HG03439 (cell line): ENCODE results near the gene FIS1.
"Not testable (repeated sequence)": the region's sequence is repeated elsewhere in the genome, so short reads cannot be mapped to it uniquely, and the experiment has no call there.

Source experiments
- ATAC-seq: cut with Tn5 transposase; IDR thresholded peaks from one replicate; pipeline ENCODE4 v1.9.1; 2021; ENCODE audit warnings: mild to moderate bottlenecking, moderate library complexity; ENCODE audit not compliant: unreplicated experiment

FIS1 gene

DNA sequence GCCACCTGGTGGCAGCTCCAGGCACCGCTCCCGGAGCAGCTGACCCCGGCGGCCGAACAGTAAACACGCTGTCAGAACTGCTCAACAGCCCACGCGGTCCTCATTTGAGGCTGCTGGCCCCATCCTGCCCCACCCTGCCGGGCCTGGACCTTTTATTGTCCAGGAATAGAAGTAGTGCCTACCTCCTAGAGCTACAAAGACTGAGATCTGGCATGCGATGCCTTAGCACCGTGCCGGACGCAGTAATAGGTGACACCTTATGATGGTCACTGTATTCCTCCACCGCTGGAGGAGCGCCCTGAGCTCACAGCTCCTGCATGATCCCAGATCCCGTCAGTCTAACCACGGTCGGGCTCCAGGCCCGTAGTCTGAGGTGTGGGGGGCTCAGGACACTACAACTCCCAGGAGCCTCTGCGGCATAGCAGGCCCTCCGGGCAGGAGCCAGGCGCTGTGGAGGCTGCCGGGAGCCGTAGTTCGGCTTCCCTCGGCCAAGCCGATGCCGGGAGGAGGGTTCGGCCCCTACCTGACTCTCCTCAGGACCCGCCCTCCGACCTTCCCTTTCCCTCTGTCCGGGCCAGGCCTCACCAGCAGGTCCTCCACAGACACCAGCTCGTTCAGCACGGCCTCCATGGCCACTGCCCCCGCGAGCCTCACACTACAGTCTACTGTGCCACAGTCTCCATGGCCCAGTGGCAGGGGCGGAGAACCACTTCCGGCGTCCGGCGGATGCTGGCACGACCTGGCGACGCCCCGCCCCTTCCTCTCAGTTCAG, at the start of gene FIS1:
Gene FIS1, minus strand, starts transcription at position 707 of the 772 bp plus-strand sequence. Its CDS starts 77 bp downstream, at position 630.
- ATAC-seq, result peak; percentile 86

- no peak for ATAC-seq
Measured at GRCh38 chr7:101294039-101294831, 49.4 kb upstream of the FIS1 start.

DNA sequence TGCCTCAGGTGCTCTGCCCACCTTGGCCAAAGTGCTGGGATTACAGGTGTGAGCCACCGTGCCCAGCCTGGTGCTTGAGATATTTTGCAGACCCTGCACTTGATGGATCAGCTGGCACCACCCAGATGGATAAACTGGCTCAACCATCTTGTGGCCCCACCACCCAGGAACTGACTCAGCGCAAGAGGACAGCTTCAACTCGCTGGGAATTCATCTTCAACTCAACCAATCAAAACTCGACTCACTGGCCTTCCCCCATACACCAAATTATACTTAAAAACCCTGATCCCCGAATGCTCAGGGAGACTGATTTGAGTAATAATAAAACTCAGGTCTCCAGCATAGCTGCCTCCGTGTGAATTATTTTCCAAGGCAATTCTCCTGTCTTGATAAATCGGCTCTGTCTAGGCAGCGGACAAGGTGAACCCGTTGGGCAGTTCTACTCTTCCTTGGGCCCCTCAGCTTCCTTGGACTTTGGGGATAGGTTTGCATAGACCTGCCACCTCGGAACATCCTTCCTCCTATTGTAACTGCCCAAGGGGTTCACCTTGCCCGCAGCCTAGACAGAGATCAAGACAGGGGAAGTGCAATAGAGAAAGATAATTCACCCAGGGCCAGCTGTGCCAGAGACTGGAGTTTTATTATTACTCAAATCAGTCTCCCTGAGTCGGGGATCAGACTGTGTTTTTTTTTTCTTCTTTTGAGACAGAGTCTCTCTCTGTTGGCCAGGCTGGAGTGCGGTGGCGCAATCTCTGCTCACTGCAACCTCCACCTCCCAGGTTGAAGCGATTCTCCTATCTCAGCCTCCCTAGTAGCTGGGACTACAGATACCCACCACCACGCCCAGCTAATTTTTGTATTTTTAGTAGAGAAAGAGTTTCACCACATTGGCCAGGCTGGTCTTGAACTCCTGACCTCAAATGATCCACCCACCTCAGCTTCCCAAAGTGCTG, 48.5 kb upstream of the FIS1 start:
- not testable (repeated sequence) for ATAC-seq

GRCh38 chr7:101292566-101292965, 47.7 kb upstream of the FIS1 start:
- ATAC-seq, result not testable (repeated sequence)

- ATAC-seq, result peak; percentile 34
Measured at GRCh38 chr7:101290186-101291037, 45.5 kb upstream of the FIS1 start.

DNA sequence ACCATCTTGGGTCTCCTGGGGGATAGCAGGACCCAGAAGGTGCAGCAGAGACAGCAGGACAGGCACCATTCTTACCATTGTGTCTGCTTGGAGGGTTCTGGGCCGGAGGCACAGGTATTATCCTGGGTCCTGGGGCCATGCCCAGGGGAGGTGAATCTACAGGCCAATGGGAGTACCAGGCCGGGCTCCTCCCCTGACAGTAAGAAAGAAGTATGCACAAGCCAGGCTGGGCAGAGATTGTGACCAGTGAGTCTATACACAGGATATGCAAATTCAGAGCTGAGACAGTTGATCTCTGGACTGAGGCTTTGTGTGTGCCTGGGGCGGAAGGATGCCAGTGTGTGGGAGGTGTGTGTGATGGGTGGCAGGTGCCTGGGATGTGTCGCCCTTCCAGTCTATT, 44.8 kb upstream of the FIS1 start:
- peak; percentile 77 for ATAC-seq

DNA sequence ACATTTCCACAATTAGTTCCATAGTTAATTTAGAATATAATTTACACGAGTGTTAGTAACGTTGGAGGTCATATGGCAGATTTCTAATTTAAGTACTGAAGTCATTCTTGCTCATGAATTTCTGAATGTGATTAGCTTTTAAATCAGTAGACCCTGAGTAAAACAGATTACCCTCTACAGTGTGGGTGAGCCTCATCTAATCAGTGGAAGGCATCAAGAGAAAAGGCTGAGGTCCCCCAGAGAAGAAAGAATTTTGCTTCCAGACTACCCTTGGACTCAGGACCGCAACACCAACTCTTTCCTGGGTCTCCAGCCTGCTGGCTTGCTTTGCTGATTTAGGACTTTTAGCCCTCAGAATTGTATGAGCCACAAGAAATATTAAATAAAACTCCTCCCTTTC, 43.6 kb upstream of the FIS1 start:
- no peak for ATAC-seq

GRCh38 chr7:101287032-101287431, 42.2 kb upstream of the FIS1 start:
- no peak for ATAC-seq

- not testable (repeated sequence) for ATAC-seq
Measured at GRCh38 chr7:101285880-101286279, 41.0 kb upstream of the FIS1 start.

DNA sequence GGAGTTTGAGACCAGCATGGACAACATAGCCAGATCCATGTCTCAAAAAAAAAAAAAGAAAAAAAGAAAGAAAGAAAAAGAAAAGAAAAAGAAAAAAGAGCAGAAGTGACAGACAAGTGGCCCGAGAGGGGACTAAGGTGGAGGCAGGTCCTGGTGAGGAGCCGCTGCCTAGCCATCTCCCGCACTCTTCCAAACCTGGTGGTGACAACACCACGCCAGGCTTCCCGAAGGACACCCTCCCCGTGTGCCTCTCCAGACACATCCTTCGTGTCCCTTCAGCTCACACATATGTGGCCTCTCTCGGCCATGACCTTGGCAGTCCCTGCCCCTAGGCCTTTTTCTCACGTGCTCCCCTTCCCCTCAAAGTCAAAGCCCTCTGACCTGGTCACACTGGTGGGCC, 40.3 kb upstream of the FIS1 start:
- ATAC-seq, result no peak

GRCh38 chr7:101280912-101281311, 36.0 kb upstream of the FIS1 start:
- not testable (repeated sequence) for ATAC-seq

- no peak for ATAC-seq
Measured at GRCh38 chr7:101278461-101279292, 33.8 kb upstream of the FIS1 start.

DNA sequence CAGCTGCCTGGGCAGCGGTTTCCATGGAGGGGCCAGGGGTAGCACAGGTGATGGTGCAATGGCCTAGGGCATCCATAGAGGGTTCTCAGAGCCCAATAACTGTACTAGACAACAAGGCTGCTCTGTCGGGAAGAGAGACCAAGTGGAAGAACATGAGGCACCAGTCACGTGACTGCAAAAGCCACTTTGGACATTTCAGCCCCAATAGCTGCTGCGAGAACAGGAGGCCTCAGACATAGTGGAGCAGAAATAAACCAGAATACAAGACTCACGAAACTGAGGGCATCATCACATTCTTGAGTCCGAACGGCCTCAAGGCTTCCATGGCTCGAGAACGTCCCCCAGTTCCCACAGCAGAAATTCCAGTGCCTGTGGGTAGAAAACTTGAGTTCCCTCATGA, 32.3 kb upstream of the FIS1 start:
- no peak for ATAC-seq

DNA sequence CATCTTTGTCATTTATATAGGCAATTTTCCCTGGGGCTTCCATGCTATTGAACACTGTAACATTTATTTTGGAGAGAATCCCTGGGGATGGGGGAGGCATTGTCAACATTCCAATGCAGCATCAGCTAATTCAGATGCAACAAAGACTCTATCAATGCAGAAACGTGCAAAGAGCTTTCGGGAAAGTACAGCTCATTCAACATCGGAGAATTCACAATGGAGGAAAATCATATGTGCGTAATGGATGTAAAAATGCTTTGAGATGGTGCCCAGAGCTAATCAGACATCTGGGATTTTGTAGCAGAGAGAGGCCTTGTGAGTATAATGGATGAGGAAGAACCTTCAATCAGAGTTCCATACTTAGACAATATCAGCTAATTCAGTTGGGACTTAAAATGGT, 28.3 kb upstream of the FIS1 start:
- ATAC-seq, result no peak

DNA sequence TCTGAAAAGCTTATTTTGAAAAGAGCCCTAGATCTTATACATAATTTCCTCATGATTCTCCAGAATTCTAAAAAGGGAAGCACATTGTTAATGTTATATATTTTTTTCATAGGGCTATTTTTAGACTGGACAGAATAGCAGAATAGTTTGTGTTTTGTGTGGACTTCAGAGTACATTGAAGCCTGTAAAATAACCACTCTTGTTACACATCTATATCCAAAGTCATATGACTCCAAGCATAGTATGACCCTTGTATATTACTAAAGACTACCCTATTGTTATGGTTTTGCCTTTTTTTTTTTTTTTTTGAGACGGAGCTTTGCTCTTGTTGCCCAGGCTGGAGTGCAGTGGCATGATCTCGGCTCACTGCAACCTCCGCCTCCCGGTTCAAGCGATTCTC, 26.1 kb upstream of the FIS1 start:
- no peak for ATAC-seq

DNA sequence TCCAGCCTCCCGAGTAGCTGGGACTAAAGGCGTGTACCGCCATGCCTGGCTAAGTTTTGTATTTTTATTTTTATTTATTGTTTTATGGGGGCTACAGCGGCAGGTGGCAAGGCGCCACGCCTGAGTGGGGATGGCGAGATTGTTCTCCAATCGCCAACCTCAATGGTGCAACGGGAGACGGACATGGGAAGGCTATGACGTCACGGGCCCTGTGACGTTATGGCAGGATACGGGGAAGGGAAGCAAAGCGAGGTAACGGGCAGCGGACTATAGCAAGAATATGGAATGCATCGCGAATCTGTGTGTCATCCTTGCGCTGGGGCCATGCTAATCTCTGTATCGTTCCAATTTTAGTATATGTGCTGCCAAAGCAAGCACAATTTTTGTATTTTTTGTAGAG, 24.8 kb upstream of the FIS1 start:
- no peak for ATAC-seq

DNA sequence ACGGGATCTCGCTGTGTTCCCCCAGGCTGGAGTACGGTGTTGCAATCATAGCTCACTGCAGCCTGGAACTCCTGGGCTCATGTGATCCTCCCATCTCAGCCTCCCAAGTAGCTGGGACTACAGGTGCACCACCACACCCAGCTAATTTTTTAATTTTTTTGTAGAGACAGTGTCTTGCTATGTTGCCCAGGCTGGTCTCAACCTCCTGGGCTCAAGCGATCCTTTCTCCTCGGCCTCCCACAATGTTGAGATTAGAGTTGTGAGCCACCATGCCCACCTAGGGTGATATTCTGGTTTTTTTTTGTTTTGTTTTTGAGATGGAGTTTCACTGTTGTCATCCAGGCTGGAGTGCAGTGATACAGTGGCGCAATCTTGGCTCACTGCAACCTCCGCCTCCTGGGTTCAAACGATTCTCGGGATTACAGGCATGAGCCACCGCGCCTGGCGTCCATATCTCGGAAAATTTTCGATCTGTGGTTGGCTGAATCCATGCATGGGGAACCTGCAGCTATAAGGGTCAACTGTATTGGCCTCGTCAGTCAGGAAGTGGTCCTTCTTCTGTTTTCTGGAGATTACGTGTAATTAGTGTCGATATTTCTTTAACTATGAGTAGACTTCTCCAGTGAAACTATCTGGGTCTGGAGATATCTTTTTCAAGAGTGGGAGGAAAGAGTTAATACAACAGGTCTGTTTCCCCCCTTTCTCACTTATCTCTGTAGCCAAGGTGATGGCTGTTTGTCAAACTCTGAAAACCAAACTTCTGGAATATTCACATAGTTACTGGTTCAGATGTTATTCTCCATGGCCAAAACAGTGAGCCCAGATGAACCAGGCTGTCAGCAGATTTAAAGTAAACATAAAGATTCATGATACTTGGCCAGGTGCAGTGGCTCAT, 21.0 kb upstream of the FIS1 start:
- no peak for ATAC-seq

DNA sequence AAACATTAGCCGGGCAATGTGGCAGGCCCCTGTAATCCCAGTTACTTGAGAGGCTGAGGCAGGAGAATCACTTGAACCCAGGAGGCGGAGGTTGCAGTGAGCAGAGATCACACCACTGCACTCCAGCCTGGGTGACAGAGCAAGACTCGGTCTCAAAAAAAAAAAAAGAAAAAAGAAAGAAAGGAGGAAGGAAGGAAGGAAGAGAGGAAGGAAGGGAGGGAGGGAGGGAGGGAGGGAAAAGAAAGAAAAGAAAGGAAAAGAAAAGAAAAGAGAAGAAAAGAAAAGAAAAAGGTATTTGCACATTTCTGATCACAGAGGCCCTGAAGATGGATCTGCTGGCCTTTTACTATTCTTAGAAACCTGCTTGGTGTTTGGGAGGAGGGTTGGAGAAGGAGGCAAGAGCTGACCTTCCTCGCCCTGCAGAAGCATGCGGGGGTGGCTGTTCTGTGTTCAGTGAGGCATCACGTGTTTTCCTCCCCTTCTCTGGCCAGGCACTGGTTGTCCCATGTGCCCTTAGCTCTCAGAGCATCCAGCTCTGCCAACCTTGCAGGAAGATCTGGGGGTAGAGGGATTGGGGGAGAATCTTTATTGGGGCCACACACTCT, 19.3 kb upstream of the FIS1 start:
- not testable (repeated sequence) for ATAC-seq
